Neural progenitor cell (in vitro differentiated cells): ENCODE data around the gene C10orf67. TPM values are rescaled to one million over a fixed set of nuclear protein-coding genes. Genes with fewer than 3 reads are reported as not detected.
A peak's percentile ranks its signal among the peaks of the same experiment; 100 is the strongest.

ENCODE experiments used
- DNase-seq: peaks from one replicate; pipeline ENCODE4 v3.0.0-alpha.2; 2016; ENCODE audit warnings: low spot score
- H2AFZ ChIP-seq: fragments of 200-600 bp; sonication (generic); replicated peaks from 2 replicates; pipeline ENCODE4 v1.6.1; 2016; ENCODE audit warnings: antibody characterized with exemption
- H3F3A ChIP-seq: fragments of 200-600 bp; sonication (generic); 2 replicates; pipeline ENCODE4 v1.6.1; 2016; ENCODE audit warnings: antibody characterized with exemption, low read depth
- H3K27ac ChIP-seq: fragments of 200-600 bp; sonication (generic); 2 replicates; pipeline ENCODE4 v1.5.1; 2016; ENCODE audit warnings: mild to moderate bottlenecking
- H3K27me3 ChIP-seq: fragments of 200-600 bp; sonication (generic); 2 replicates; pipeline ENCODE4 v1.6.1; 2016; ENCODE audit warnings: mild to moderate bottlenecking, moderate library complexity
- H3K36me3 ChIP-seq: fragments of 200-600 bp; sonication (generic); 2 replicates; pipeline ENCODE4 v1.5.1; 2016
- H3K4me1 ChIP-seq: fragments of 200-600 bp; sonication (generic); 2 replicates; pipeline ENCODE4 v1.6.1; 2016; ENCODE audit warnings: mixed run types
- H3K4me2 ChIP-seq: fragments of 200-600 bp; sonication (generic); 2 replicates; pipeline ENCODE4 v1.6.1; 2016
- H3K4me3 ChIP-seq: fragments of 200-600 bp; sonication (generic); 2 replicates; pipeline ENCODE4 v1.5.1; 2016
- H3K79me2 ChIP-seq: fragments of 200-600 bp; sonication (generic); 2 replicates; pipeline ENCODE4 v1.6.1; 2016; ENCODE audit warnings: low read depth
- H3K9ac ChIP-seq: fragments of 200-600 bp; sonication (generic); 2 replicates; pipeline ENCODE4 v1.6.1; 2016
- H3K9me3 ChIP-seq: fragments of 200-600 bp; sonication (generic); 2 replicates; pipeline ENCODE4 v1.5.1; 2016; ENCODE audit warnings: low read depth
- H4K20me1 ChIP-seq: fragments of 200-600 bp; sonication (generic); 2 replicates; pipeline ENCODE4 v1.6.1; 2016; ENCODE audit warnings: low read depth
- H3K27ac Mint-ChIP-seq: 3 replicates; pipeline ENCODE4 v1.8.0; 2021; ENCODE audit warnings: mixed read lengths
- H3K27me3 Mint-ChIP-seq: 2 replicates; pipeline ENCODE4 v1.8.0; 2022; ENCODE audit warnings: low read depth, mild to moderate bottlenecking, inconsistent platforms, moderate library complexity, mixed read lengths; ENCODE audit not compliant: insufficient read depth
- H3K36me3 Mint-ChIP-seq: 3 replicates; pipeline ENCODE4 v1.8.0; 2021; ENCODE audit warnings: mixed read lengths
- H3K4me1 Mint-ChIP-seq: 3 replicates; pipeline ENCODE4 v1.8.0; 2021; ENCODE audit warnings: mixed read lengths
- H3K4me3 Mint-ChIP-seq: 3 replicates; pipeline ENCODE4 v1.8.0; 2021; ENCODE audit warnings: mild to moderate bottlenecking, moderate library complexity, mixed read lengths
- H3K9me3 Mint-ChIP-seq: 3 replicates; pipeline ENCODE4 v1.8.0; 2020; ENCODE audit warnings: mixed read lengths
- EZH2 ChIP-seq: fragments of 200-600 bp; sonication (generic); IDR thresholded peaks from 2 replicates; pipeline ENCODE4 v1.6.1; 2017; ENCODE audit warnings: antibody characterized with exemption, mild to moderate bottlenecking, moderate library complexity
- EZH2phosphoT487 ChIP-seq: fragments of 200-600 bp; sonication (generic); IDR thresholded peaks from 2 replicates; pipeline ENCODE4 v1.6.1; 2017; ENCODE audit warnings: antibody characterized with exemption
- total RNA-seq: library from RNA; depleted of rRNA; stranded (reverse); fragments of >200 nt; gene quantifications from 2 replicates; pipeline ENCODE4 v1.2.3, GENCODE V29; 2015; ENCODE audit warnings: low replicate concordance
- TF ChIP-seq, protein P1 (sequence below): fragments of 200-600 bp; sonication (generic); IDR thresholded peaks from 2 replicates; pipeline ENCODE4 v1.5.1; 2017; ENCODE audit warnings: antibody characterized with exemption, mild to moderate bottlenecking

C10orf67 gene
- total RNA-seq, 1 donor from 2014 or later: not detected

DNA sequence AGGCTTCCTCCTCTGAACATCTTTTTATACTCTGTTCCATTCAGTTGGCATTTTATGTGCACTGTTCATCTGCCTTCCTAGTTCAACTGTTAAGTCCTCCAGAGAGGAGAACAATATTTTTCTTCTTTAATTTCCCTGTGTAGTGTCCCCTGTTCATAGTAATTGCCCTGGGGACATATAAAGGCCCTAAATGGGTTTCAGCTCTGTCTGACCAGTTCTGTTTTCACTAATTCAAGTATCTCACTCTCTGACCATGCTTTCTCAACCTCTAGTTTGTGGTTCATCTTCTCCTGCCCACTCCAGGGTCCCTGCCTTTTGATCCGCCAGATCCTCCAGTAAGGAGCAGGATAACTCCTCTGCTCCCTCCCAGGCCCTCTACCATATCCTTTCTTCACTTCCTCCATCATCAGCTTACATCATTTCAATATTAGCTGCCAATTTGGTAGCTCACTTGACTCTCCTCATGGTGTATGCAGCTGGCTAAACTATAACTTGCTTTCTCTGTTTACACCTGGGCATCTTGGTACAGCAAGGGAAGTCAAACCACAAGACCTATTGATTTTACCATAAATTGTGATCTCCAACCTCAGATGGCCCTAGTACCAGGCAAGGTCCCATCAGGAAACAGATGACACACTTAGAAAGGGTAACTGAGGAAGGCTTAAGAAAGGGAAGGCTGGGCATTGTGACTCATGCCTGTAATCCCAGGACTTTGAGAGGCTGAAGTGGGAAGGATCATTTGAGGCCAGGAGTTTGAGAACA is 17.7 kb upstream of the C10orf67 start:
- H3K4me2 ChIP-seq: no peak overlapping the region
- H3K4me1 Mint-ChIP-seq: peaks cover 2% of the 10 kb centered on the region
- no peak overlapping the region for H3K4me3 Mint-ChIP-seq
- TF ChIP-seq EZH2phosphoT487: no peak
- no peaks in the 10 kb centered on the region for H3K9me3 ChIP-seq
- no peaks in the 10 kb centered on the region for H3K36me3 Mint-ChIP-seq
- no peaks in the 10 kb centered on the region for H3F3A ChIP-seq
- H2AFZ ChIP-seq: no peak overlapping the region
- H3K27ac Mint-ChIP-seq: no peak overlapping the region
- H3K27me3 ChIP-seq: no peaks in the 10 kb centered on the region
- peaks cover 2% of the 10 kb centered on the region for H3K27me3 Mint-ChIP-seq
- H3K36me3 ChIP-seq: no peaks in the 10 kb centered on the region
- H3K4me3 ChIP-seq: no peak overlapping the region
- H4K20me1 ChIP-seq: no peaks in the 10 kb centered on the region
- DNase-seq: no peak
- H3K27ac ChIP-seq: no peak overlapping the region
- H3K4me1 ChIP-seq: no peaks in the 10 kb centered on the region
- no peak overlapping the region for H3K9ac ChIP-seq
- no peaks in the 10 kb centered on the region for H3K9me3 Mint-ChIP-seq
- no peaks in the 10 kb centered on the region for H3K79me2 ChIP-seq

GRCh38 chr10:23361665-23362064 is 17.1 kb upstream of the C10orf67 start:
- Histone ChIP-seq H3K4me3 (no peak overlapping the region), H3K9ac (no peak overlapping the region), H3K9me3 (no peaks in the 10 kb centered on the region), H3K27ac (no peak overlapping the region), H3K27me3 (no peaks in the 10 kb centered on the region), H3K36me3 (no peaks in the 10 kb centered on the region), H3F3A (no peaks in the 10 kb centered on the region), H3K4me2 (no peak overlapping the region), H4K20me1 (no peaks in the 10 kb centered on the region), H2AFZ (no peak overlapping the region), H3K79me2 (no peaks in the 10 kb centered on the region), H3K4me1 (no peaks in the 10 kb centered on the region)
- Mint-ChIP-seq H3K9me3 (no peaks in the 10 kb centered on the region), H3K36me3 (no peaks in the 10 kb centered on the region), H3K4me3 (no peak overlapping the region), H3K27ac (no peak overlapping the region), H3K4me1 (peaks cover 2% of the 10 kb centered on the region), H3K27me3 (peaks cover 2% of the 10 kb centered on the region)
- DNase-seq: no peak
- TF ChIP-seq, protein P1, sequence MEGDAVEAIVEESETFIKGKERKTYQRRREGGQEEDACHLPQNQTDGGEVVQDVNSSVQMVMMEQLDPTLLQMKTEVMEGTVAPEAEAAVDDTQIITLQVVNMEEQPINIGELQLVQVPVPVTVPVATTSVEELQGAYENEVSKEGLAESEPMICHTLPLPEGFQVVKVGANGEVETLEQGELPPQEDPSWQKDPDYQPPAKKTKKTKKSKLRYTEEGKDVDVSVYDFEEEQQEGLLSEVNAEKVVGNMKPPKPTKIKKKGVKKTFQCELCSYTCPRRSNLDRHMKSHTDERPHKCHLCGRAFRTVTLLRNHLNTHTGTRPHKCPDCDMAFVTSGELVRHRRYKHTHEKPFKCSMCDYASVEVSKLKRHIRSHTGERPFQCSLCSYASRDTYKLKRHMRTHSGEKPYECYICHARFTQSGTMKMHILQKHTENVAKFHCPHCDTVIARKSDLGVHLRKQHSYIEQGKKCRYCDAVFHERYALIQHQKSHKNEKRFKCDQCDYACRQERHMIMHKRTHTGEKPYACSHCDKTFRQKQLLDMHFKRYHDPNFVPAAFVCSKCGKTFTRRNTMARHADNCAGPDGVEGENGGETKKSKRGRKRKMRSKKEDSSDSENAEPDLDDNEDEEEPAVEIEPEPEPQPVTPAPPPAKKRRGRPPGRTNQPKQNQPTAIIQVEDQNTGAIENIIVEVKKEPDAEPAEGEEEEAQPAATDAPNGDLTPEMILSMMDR: no peak

- Mint-ChIP-seq H3K9me3 (no peaks in the 10 kb centered on the region), H3K36me3 (no peaks in the 10 kb centered on the region), H3K4me1 (peaks cover 2% of the 10 kb centered on the region), H3K27me3 (no peaks in the 10 kb centered on the region), H3K4me3 (no peak overlapping the region), H3K27ac (no peak overlapping the region)
- H3K9me3 ChIP-seq: no peaks in the 10 kb centered on the region
- no peaks in the 10 kb centered on the region for H3K36me3 ChIP-seq
- TF ChIP-seq EZH2phosphoT487 (no peak), EZH2 (no peak)
- TF ChIP-seq, protein P1: no peak
- H3F3A ChIP-seq: no peaks in the 10 kb centered on the region
- no peak for DNase-seq
- H4K20me1 ChIP-seq: no peaks in the 10 kb centered on the region
- H3K4me1 ChIP-seq: no peaks in the 10 kb centered on the region
- no peak overlapping the region for H3K27ac ChIP-seq
- no peak overlapping the region for H3K4me2 ChIP-seq
- H3K27me3 ChIP-seq: no peaks in the 10 kb centered on the region
- no peaks in the 10 kb centered on the region for H3K79me2 ChIP-seq
- H3K9ac ChIP-seq: no peak overlapping the region
- H2AFZ ChIP-seq: no peak overlapping the region
- H3K4me3 ChIP-seq: no peak overlapping the region
Measured at GRCh38 chr10:23359692-23360380, 15.2 kb upstream of the C10orf67 start.

GRCh38 chr10:23358357-23358756 is 13.8 kb upstream of the C10orf67 start:
- Histone ChIP-seq H3K36me3 (no peaks in the 10 kb centered on the region), H3K27ac (no peak overlapping the region), H4K20me1 (no peaks in the 10 kb centered on the region), H3K79me2 (no peaks in the 10 kb centered on the region), H3K4me1 (no peaks in the 10 kb centered on the region), H3K9ac (no peak overlapping the region), H3K4me3 (no peak overlapping the region), H2AFZ (no peak overlapping the region), H3K9me3 (no peaks in the 10 kb centered on the region), H3K27me3 (no peaks in the 10 kb centered on the region), H3F3A (no peaks in the 10 kb centered on the region), H3K4me2 (no peak overlapping the region)
- peak; percentile 37 for DNase-seq
- Mint-ChIP-seq H3K27ac (no peak overlapping the region), H3K4me1 (peaks cover 2% of the 10 kb centered on the region), H3K4me3 (no peak overlapping the region), H3K36me3 (no peaks in the 10 kb centered on the region), H3K27me3 (no peaks in the 10 kb centered on the region), H3K9me3 (no peaks in the 10 kb centered on the region)
- TF ChIP-seq EZH2phosphoT487 (no peak), EZH2 (no peak)
- TF ChIP-seq, protein P1: peak; percentile 45
